PFSK-1 (cell line): ENCODE results near the gene JSRP1.

Experiments
- POLR2AphosphoS5 ChIP-seq: IDR thresholded peaks from 2 replicates; pipeline ENCODE4 v1.6.1; 2012; ENCODE audit warnings: low read depth, mild to moderate bottlenecking, control low read depth, low read length, moderate library complexity
- SIN3A ChIP-seq: IDR thresholded peaks from 2 replicates; pipeline ENCODE4 v1.6.1; 2012; ENCODE audit warnings: mild to moderate bottlenecking, low read length, moderate library complexity, borderline replicate concordance; ENCODE audit not compliant: insufficient read depth
- TAF1 ChIP-seq: IDR thresholded peaks from 2 replicates; pipeline ENCODE4 v1.6.1; 2012; ENCODE audit warnings: low read length, control low read depth, borderline replicate concordance; ENCODE audit not compliant: insufficient read depth
- TF ChIP-seq, protein P1 (sequence below), 2 experiments: IDR thresholded peaks; 2 replicates each; pipeline versions ENCODE4 v1.6.1 to v1.8.0; 2011 to 2012; ENCODE audit warnings: low read depth in 2 of 2, low read length in 2 of 2, control low read depth in 1 of 2, inconsistent platforms in 1 of 2, mild to moderate bottlenecking in 1 of 2, moderate library complexity in 1 of 2; ENCODE audit not compliant: insufficient read depth in 1 of 2

DNA sequence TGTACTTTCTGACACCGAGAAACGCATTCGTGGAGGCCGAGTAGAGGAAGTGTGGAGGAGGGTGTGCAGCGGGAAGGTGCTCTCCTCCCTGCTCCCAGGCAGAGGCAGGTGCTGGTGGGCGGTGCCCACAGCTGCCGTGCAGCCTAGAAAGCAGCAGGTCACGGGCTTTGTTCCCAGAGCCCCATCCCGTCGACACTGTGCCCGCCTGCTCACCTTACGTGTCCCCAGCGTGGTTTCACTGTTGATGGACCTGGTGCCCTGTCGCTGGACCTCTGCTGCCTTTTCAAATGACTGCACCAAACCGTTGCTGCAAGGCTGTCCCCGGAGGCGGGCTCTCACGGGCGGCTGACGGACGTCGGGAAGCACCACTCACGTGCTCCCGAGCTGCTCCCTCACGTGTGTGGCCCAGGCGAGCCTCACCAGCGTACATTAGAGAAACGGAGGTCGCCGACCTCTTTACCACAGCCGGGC lies 40.9 kb downstream of the JSRP1 start:
- TF ChIP-seq POLR2AphosphoS5 (0 out of 2 replicates have a peak, but pooled peaks have one; percentile 10), TAF1 (no peak), SIN3A (no peak)
- TF ChIP-seq, protein P1, sequence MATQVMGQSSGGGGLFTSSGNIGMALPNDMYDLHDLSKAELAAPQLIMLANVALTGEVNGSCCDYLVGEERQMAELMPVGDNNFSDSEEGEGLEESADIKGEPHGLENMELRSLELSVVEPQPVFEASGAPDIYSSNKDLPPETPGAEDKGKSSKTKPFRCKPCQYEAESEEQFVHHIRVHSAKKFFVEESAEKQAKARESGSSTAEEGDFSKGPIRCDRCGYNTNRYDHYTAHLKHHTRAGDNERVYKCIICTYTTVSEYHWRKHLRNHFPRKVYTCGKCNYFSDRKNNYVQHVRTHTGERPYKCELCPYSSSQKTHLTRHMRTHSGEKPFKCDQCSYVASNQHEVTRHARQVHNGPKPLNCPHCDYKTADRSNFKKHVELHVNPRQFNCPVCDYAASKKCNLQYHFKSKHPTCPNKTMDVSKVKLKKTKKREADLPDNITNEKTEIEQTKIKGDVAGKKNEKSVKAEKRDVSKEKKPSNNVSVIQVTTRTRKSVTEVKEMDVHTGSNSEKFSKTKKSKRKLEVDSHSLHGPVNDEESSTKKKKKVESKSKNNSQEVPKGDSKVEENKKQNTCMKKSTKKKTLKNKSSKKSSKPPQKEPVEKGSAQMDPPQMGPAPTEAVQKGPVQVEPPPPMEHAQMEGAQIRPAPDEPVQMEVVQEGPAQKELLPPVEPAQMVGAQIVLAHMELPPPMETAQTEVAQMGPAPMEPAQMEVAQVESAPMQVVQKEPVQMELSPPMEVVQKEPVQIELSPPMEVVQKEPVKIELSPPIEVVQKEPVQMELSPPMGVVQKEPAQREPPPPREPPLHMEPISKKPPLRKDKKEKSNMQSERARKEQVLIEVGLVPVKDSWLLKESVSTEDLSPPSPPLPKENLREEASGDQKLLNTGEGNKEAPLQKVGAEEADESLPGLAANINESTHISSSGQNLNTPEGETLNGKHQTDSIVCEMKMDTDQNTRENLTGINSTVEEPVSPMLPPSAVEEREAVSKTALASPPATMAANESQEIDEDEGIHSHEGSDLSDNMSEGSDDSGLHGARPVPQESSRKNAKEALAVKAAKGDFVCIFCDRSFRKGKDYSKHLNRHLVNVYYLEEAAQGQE (IDR thresholded peaks at IDR 0.05; ENCODE audit: insufficient read depth in 1 of 2, low read depth in 2 of 2, low read length in 2 of 2): no peak
